HEK293 (cell line): ENCODE results near the gene FZD1.

Source experiments
- CTCF ChIA-PET: fragments of 350-600 bp; formaldehyde crosslinking; extraction: SDS; loops from one replicate; lab custom pipeline; 2021; ENCODE audit warnings: antibody characterized with exemption; lab: Yijun Ruan, JAX
- POLR2A ChIA-PET: fragments of 300-600 bp; formaldehyde crosslinking; extraction: SDS; loops from one replicate; lab custom pipeline; 2020; ENCODE audit warnings: antibody characterized with exemption, inconsistent platforms; lab: Yijun Ruan, JAX
- H3K27ac ChIP-seq: fragments of 200-500 bp; sonication (Bioruptor generic); 2 replicates; pipeline ENCODE4 v1.5.1; 2014; ENCODE audit warnings: low read depth, low read length, control low read depth, inconsistent platforms; ENCODE audit errors: extremely low read depth
- H3K36me3 ChIP-seq, 2 experiments: fragments of 200-500 bp in 1 of 2; sonication (Bioruptor generic) in 1 of 2; 1 replicate in 1 of 2; 2 replicates in 1 of 2; pipeline ENCODE4 v1.5.1; 2014 to 2017; ENCODE audit warnings: inconsistent platforms in 2 of 2, low read length in 2 of 2; ENCODE audit not compliant: control insufficient read depth in 2 of 2, insufficient read depth in 1 of 2
- H3K4me1 ChIP-seq: fragments of 200-500 bp; sonication (Bioruptor generic); 2 replicates; pipeline ENCODE4 v1.5.1; 2014; ENCODE audit warnings: mild to moderate bottlenecking, low read length, inconsistent platforms; ENCODE audit not compliant: control insufficient read depth, insufficient read depth
- H3K4me3 ChIP-seq: 2 replicates; pipeline ENCODE4 v1.5.1; 2011; ENCODE audit warnings: low read depth, mild to moderate bottlenecking, control low read depth, low read length, moderate library complexity
- H3K9me3 ChIP-seq: fragments of 200-500 bp; sonication (Bioruptor generic); 2 replicates; pipeline ENCODE4 v1.5.1; 2014; ENCODE audit warnings: low read depth, low read length, inconsistent platforms; ENCODE audit not compliant: control insufficient read depth, insufficient read depth
- GLIS1 ChIP-seq: fragments of 450-650 bp; formaldehyde crosslinking; IDR thresholded peaks from 2 replicates; pipeline ENCODE4 v1.5.1; 2016; ENCODE audit warnings: missing biosample characterization, missing genetic modification characterization
- MYNN ChIP-seq: fragments of 450-650 bp; formaldehyde crosslinking; IDR thresholded peaks from 2 replicates; pipeline ENCODE4 v1.5.1; 2016; ENCODE audit warnings: missing biosample characterization, missing genetic modification characterization, borderline replicate concordance
- PRDM6 ChIP-seq: fragments of 450-650 bp; formaldehyde crosslinking; IDR thresholded peaks from 2 replicates; pipeline ENCODE4 v1.5.1; 2017; ENCODE audit warnings: missing biosample characterization, missing genetic modification characterization
- RBAK ChIP-seq: fragments of 450-650 bp; formaldehyde crosslinking; IDR thresholded peaks from 2 replicates; pipeline ENCODE4 v1.5.1; 2016; ENCODE audit warnings: missing biosample characterization, missing genetic modification characterization
- ZIC2 ChIP-seq: fragments of 450-650 bp; formaldehyde crosslinking; IDR thresholded peaks from 2 replicates; pipeline ENCODE4 v1.5.1; 2016; ENCODE audit warnings: missing biosample characterization, missing genetic modification characterization
- ZNF138 ChIP-seq: fragments of 450-650 bp; formaldehyde crosslinking; IDR thresholded peaks from 2 replicates; pipeline ENCODE4 v1.5.1; 2016; ENCODE audit warnings: missing biosample characterization, missing genetic modification characterization, borderline replicate concordance
- ZNF140 ChIP-seq: fragments of 450-650 bp; formaldehyde crosslinking; IDR thresholded peaks from 2 replicates; pipeline ENCODE4 v1.5.1; 2016; ENCODE audit warnings: missing biosample characterization, missing genetic modification characterization
- ZNF148 ChIP-seq: fragments of 450-650 bp; formaldehyde crosslinking; IDR thresholded peaks from 2 replicates; pipeline ENCODE4 v1.5.0; 2017; ENCODE audit warnings: missing biosample characterization, missing genetic modification characterization, borderline replicate concordance
- ZNF211 ChIP-seq: fragments of 450-650 bp; formaldehyde crosslinking; IDR thresholded peaks from 2 replicates; pipeline ENCODE4 v1.5.1; 2016; ENCODE audit warnings: low read depth, missing biosample characterization, missing genetic modification characterization
- ZNF37A ChIP-seq: fragments of 450-650 bp; IDR thresholded peaks from 2 replicates; pipeline ENCODE4 v1.5.1; 2018; ENCODE audit warnings: missing biosample characterization, missing genetic modification characterization
- ZNF513 ChIP-seq: fragments of 450-650 bp; IDR thresholded peaks from 2 replicates; pipeline ENCODE4 v1.5.1; 2018; ENCODE audit warnings: missing biosample characterization, missing genetic modification characterization
- ZNF529 ChIP-seq: fragments of 450-650 bp; formaldehyde crosslinking; IDR thresholded peaks from 2 replicates; pipeline ENCODE4 v1.5.1; 2017; ENCODE audit warnings: missing genetic modification characterization, missing biosample characterization; ENCODE audit not compliant: insufficient replicate concordance
- ZNF549 ChIP-seq: fragments of 450-650 bp; IDR thresholded peaks from 2 replicates; pipeline ENCODE4 v1.5.1; 2018; ENCODE audit warnings: missing biosample characterization, missing genetic modification characterization, mild to moderate bottlenecking, inconsistent platforms, moderate library complexity
- ZNF792 ChIP-seq: fragments of 450-650 bp; formaldehyde crosslinking; IDR thresholded peaks from 2 replicates; pipeline ENCODE4 v1.5.1; 2016; ENCODE audit warnings: missing biosample characterization, missing genetic modification characterization

Gene FZD1

GRCh38 chr7:91311839-91312238, 47.6 kb downstream of the FZD1 start:
- CTCF ChIA-PET, result interaction anchor here (0.6 kb wide), 1 partner anchor 229 kb away, joined by 4 read pairs; no protein-coding TSS in a partner anchor
- H3K36me3 ChIP-seq, result no peaks in the 10 kb centered on the region
- no peaks in the 10 kb centered on the region for H3K4me1 ChIP-seq
- POLR2A ChIA-PET, result no interaction called here
- no peaks in the 10 kb centered on the region for H3K9me3 ChIP-seq
- H3K27ac ChIP-seq, result no peak overlapping the region
- no peak overlapping the region for H3K4me3 ChIP-seq
- TF ChIP-seq ZNF792 (tag by site-specific recombination), result no peak
- TF ChIP-seq ZNF37A (tag by site-specific recombination), result no peak
- TF ChIP-seq GLIS1 (tag by site-specific recombination), result no peak
- no peak for TF ChIP-seq RBAK (tag by site-specific recombination)
- no peak for TF ChIP-seq ZNF513 (tag by site-specific recombination)
- no peak for TF ChIP-seq PRDM6 (tag by site-specific recombination)
- no peak for TF ChIP-seq ZNF148 (tag by site-specific recombination)

GRCh38 chr7:91313113-91313512, 48.9 kb downstream of the FZD1 start:
- Histone ChIP-seq H3K4me1 (no peaks in the 10 kb centered on the region), H3K4me3 (no peak overlapping the region), H3K27ac (no peak overlapping the region), H3K36me3 (no peaks in the 10 kb centered on the region), H3K9me3 (no peaks in the 10 kb centered on the region)
- ChIA-PET CTCF (interaction anchor here (1.3 kb wide), 1 partner anchor 11 kb away, joined by 3 read pairs; no protein-coding TSS in a partner anchor), POLR2A (no interaction called here)
- TF ChIP-seq ZNF138, result no peak
- TF ChIP-seq MYNN (tag by site-specific recombination), result no peak
- no peak for TF ChIP-seq ZNF549 (tag by site-specific recombination)

GRCh38 chr7:91314591-91315323, 50.5 kb downstream of the FZD1 start:
- Histone ChIP-seq H3K27ac (no peak overlapping the region), H3K4me3 (no peak overlapping the region), H3K9me3 (no peaks in the 10 kb centered on the region), H3K4me1 (no peaks in the 10 kb centered on the region), H3K36me3 (no peaks in the 10 kb centered on the region)
- no peak for TF ChIP-seq ZNF529 (tag by site-specific recombination)
- TF ChIP-seq ZNF140 (tag by site-specific recombination), result no peak
- no peak for TF ChIP-seq ZIC2 (tag by site-specific recombination)
- no peak for TF ChIP-seq ZNF211 (tag by site-specific recombination)
- CTCF ChIA-PET, result interaction anchor here (0.5 kb wide), 1 partner anchor 1132 kb away, joined by 3 read pairs; no protein-coding TSS in a partner anchor
- POLR2A ChIA-PET, result no interaction called here
